GM19452 (cell line): ENCODE measurements around the gene OCA2.
"Not testable (repeated sequence)": the region's sequence is repeated elsewhere in the genome, so short reads cannot be mapped to it uniquely, and the experiment has no call there.

Experiments used
- ATAC-seq: cut with Tn5 transposase; IDR thresholded peaks from one replicate; pipeline ENCODE4 v1.9.1; 2021; ENCODE audit not compliant: unreplicated experiment

Gene OCA2

GRCh38 chr15:27853624-27854455, 245.3 kb downstream of the OCA2 start:
- ATAC-seq, result no peak

DNA sequence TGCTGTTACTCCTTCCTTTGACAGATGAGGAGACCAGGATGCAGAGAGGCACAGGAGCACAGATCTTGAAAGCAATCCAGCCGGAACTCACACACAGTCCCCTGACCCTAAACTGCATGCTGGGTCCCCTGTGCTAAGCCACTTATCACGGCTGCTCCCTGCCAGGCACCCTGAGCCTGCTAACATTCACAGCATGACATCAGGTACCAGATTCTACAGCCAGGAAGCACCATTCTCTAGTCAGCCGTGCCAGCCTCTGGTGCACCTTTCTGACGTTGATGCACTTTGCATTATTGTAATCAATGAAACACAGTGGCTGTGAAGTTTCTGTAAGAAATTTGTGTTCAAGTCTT, 247.3 kb downstream of the OCA2 start:
- ATAC-seq, result no peak

GRCh38 chr15:27850981-27851857, 247.9 kb downstream of the OCA2 start:
- no peak for ATAC-seq

DNA sequence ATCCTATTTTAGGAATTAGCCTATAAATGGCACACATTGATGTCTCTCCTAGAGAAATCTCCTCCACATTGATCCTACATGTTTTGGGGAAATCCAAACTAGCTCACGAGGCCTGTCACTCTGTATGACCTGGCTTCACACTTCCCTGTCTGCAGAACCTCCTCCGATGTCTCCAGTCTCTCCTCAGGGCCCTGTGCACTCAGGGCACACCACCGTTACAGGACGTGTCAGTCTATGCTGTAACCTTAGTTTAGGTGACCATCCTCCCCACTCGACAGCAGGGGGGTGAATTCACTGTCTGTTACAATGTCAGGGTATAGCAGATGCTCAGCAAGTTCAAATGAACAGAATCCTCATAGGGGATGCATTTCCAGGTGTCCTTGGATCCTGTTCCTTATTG, 249.1 kb downstream of the OCA2 start:
- no peak for ATAC-seq

- ATAC-seq, result not testable (repeated sequence)
Measured at GRCh38 chr15:27848936-27849335, 250.2 kb downstream of the OCA2 start.

DNA sequence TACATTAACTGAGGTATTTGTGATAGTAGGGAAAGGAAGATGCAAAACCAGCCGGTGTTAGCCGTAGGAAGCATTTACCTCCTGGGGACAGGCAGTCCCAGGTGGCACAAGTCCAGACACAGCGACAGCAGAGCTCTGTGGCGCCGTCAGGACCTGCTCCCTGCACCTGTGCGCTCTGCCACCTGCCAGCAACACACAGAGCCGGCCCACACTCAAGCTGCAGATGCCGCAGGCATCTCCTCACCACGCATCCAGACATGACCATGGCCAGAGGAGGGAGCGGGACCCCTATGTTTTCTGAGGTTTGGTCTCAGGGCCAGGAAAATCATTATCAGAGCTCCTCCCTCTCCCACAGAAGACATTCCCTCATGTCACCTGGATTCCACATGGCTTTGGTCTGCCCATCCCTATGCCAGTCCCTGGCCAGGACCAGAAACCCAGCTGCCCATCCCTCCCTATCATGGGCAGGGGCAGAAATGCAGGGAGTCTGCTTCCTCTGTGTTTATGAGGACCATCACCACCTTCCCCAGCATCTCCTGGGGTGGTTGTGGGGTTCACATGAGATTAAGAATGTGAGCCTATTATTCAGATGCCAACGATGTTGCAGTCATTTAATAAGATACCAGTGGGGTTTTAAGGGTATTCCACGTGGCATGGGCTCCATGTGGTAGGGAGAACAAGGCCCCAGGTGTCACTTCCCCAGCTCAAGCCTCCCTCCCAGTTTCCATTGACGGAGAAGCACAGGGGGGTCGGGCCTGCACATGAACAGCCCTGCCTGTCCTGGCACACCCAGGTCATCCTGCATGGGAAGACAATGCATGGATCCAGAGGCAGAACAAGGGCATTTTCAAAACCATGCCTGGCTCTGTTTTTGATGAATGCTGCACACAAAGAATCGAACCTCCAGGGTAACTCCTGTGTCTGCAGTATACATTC, 251.1 kb downstream of the OCA2 start:
- no peak for ATAC-seq

DNA sequence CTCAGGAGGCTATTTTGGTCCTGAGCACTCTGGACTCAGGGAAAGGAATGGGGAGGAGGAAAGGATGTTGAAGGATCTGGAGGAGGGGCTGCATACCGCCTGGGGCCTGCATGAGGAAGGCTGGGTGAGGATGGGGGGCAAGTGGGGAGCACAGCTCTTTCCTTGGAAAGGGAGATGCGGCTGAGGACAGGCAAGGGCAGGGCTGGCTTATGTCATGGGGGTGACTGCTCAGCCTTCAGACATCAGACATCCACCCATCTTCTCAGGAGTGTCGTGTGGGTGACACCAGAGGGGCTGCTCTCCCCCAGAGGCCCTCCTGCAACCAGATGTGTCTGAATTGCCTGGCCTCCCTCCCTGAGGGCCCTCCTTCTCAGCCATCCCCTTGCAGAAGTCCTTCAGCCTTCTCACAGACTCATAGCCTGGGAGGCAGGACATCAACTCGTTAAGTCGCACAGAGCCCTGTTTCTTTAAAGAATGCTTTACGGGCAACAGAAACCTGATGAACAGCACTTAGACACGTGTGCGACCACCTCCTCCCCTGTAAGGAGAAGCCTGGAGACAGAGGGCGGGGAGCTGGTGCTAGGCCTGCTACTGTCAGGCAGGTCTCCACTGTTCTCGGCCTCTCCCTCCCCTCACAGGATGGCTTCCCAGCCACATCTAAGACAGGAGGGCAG, 252.3 kb downstream of the OCA2 start:
- no peak for ATAC-seq

GRCh38 chr15:27845535-27846369, 253.4 kb downstream of the OCA2 start:
- no peak for ATAC-seq

GRCh38 chr15:27844018-27844666, 255.0 kb downstream of the OCA2 start:
- ATAC-seq, result no peak

DNA sequence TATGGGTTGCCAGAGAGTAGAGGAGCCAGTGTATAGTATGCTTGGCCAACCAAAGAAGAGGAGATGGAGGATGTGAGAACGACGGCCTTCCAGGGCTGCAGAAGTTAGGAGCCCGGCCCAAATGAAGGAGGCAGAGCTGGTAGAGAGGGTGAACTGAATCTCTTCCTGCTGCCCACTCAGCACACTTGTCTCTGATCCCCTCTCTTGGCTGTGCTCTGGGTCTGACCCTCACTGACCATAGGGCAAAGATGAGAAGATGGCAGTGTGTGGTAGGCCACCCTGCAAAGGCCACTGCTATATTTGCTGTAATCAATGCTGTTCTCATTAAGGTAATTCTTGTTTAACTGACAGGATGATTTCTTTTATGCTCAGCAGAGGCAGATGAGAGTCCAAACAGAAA, 256.0 kb downstream of the OCA2 start:
- no peak for ATAC-seq

GRCh38 chr15:27842526-27842925, 256.6 kb downstream of the OCA2 start:
- no peak for ATAC-seq

DNA sequence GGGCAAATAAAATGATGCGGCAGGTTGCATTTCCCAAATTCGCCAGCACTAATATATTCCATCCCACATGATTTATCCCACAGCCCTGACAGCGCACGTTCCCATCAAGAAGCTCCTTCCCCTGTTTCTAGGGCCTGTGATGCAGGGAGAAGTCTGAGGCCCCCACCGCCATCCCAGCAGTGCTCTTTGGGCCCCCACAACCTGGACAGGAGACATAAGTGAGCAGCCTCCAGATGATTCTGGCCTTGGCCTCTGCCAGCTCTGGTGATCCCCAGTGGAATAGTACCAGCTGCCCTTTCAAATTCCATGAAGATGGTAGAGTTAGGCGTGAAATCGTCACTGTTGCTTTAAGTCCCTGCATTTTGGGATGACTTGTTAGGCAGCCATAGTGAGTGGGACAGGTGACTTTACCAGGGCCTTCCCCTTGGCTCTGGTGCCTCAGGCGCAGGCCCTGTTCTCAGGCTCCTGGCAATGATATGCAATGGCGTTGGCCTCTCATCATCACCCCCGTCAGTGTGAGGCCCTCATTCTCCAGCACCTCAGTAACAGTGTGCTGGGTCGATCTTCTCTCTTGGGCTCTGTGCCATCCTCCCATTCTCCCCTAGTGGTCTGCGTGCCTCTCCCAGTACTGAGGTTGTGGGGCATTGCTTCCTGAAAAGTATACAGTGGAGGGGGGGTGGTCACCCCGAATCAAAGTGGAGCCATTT, 263.7 kb downstream of the OCA2 start:
- ATAC-seq, result no peak

DNA sequence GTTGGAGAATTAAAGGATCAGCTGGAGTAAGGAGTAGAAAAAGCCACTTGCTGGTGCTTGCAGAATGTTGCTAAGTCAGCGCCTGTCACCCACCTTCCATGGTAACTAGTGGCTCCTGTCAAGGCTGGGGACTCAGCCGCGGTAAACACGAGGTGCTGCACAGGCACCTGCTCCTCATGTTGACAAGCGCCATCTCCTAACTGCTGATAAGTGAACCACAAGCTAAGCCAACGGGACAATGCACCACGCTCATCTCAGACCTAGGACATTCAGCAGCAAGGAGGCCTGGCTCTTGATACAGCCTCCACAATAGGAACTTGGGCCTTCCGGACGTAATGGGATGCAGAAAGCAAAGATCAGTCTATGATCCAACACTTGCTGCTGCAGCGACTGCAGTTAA, 264.4 kb downstream of the OCA2 start:
- ATAC-seq, result no peak

DNA sequence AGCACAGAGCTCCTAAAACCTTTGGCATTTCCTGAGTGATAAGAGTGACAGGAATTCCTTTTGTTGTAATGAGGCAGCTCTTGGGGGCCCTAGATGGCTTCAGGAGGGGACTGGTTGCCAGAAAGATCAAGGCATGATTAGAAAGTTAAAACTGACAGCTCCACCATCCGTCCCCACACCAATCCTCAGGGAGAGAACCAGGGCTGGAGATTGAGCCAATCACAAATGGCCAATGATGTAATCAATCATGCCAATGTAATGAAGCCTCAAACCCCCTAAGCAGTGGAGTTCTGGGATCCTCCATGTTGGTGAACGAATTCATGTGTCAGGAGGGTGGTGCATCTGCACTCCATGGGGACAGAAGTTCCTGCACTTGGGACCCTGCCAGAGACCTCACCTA, 265.1 kb downstream of the OCA2 start:
- no peak for ATAC-seq

DNA sequence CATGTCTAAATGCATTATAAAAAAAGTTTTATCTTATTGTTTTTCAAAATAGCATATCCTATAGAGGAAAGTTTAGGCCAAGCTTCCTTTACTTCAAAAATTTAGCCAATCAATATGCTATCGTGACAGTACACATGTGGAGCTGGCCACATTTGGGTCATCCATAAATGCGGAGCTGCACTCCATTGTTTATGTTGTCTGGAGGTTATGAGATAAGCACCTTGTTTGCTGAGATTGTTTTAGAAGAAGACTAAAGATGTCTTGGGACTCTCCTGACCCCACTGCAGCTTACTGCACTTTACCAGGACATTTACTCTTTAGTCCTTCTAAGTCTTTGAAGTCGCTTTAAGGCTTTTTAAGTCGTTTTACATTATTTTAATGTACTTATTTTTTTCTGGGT, 265.9 kb downstream of the OCA2 start:
- no peak for ATAC-seq

GRCh38 chr15:27832237-27832596, 266.9 kb downstream of the OCA2 start:
- no peak for ATAC-seq

GRCh38 chr15:27831384-27832236, 267.5 kb downstream of the OCA2 start:
- ATAC-seq, result no peak

GRCh38 chr15:27828746-27829145, 270.4 kb downstream of the OCA2 start:
- ATAC-seq, result no peak
